Panc1 (cell line): ENCODE measurements around the gene JPT2.

Source experiments
- POLR2AphosphoS5 ChIP-seq: IDR thresholded peaks from 2 replicates; pipeline ENCODE4 v1.6.1; 2012; ENCODE audit warnings: mild to moderate bottlenecking, low read depth, low read length, moderate library complexity
- TF ChIP-seq, protein P1 (sequence below): fragments of 450-650 bp; IDR thresholded peaks from 2 replicates; pipeline ENCODE4 v1.5.1; 2017; ENCODE audit warnings: mild to moderate bottlenecking

DNA sequence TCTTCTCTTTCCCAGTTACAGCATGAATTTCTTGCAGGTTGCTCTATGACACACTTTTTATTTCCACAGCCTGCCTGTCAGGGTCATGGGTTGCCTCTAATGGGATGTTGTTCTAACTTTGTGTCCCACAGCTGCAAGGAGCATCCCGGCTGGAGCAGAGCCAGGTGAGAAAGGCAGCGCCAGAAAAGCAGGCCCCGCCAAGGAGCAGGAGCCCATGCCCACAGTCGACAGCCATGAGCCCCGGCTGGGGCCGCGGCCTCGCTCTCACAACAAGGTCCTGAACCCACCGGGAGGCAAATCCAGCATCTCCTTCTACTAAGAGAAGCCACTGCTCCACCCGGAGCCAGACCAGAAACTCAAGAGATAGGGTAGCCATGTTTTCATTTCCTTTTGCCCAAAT, 20.6 kb downstream of the JPT2 start:
- TF ChIP-seq, protein P1, sequence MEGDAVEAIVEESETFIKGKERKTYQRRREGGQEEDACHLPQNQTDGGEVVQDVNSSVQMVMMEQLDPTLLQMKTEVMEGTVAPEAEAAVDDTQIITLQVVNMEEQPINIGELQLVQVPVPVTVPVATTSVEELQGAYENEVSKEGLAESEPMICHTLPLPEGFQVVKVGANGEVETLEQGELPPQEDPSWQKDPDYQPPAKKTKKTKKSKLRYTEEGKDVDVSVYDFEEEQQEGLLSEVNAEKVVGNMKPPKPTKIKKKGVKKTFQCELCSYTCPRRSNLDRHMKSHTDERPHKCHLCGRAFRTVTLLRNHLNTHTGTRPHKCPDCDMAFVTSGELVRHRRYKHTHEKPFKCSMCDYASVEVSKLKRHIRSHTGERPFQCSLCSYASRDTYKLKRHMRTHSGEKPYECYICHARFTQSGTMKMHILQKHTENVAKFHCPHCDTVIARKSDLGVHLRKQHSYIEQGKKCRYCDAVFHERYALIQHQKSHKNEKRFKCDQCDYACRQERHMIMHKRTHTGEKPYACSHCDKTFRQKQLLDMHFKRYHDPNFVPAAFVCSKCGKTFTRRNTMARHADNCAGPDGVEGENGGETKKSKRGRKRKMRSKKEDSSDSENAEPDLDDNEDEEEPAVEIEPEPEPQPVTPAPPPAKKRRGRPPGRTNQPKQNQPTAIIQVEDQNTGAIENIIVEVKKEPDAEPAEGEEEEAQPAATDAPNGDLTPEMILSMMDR = no peak
- TF ChIP-seq POLR2AphosphoS5 = no peak
